Gastroesophageal sphincter (tissue), 4 donors: ENCODE measurements around the gene CFAP46. TPM values are rescaled to one million over a fixed set of nuclear protein-coding genes. Genes with fewer than 3 reads are reported as not detected.

Experiments used
- ATAC-seq: fragments of 150-250 bp; one replicate; pipeline ENCODE4 v1.9.1; 2016; ENCODE audit warnings: mild to moderate bottlenecking, moderate library complexity
- H3K27ac ChIP-seq, 4 donors: fragments of 200-600 bp; sonication (generic) in 3 of 4; 1 replicate in 3 of 4; 2 replicates in 1 of 4; pipeline ENCODE4 v1.5.1; 2016 to 2019
- H3K27me3 ChIP-seq: fragments of 200-600 bp; sonication (generic); one replicate; pipeline ENCODE4 v1.5.1; 2019
- H3K36me3 ChIP-seq, 2 donors: fragments of 200-600 bp; sonication (generic); one replicate each; pipeline ENCODE4 v1.5.1; 2019; ENCODE audit warnings: control low read depth in 1 of 2
- H3K4me1 ChIP-seq, 3 donors: fragments of 200-600 bp; sonication (generic); 1 replicate in 2 of 3; 2 replicates in 1 of 3; pipeline ENCODE4 v1.5.1; 2016 to 2019; ENCODE audit warnings: control low read depth in 2 of 3
- H3K4me3 ChIP-seq, 2 donors: fragments of 200-600 bp; sonication (generic); one replicate each; pipeline ENCODE4 v1.5.1; 2019; ENCODE audit warnings: mild to moderate bottlenecking in 1 of 2, moderate library complexity in 1 of 2
- H3K9me3 ChIP-seq, 3 donors: fragments of 200-600 bp; sonication (generic); one replicate each; pipeline ENCODE4 v1.5.1; 2017 to 2019; ENCODE audit warnings: control low read depth in 2 of 3
- EP300 ChIP-seq: sonication (generic); formaldehyde crosslinking; IDR thresholded peaks from one replicate; pipeline ENCODE4 v1.6.1; 2017; ENCODE audit warnings: antibody characterized with exemption, mild to moderate bottlenecking
- POLR2A ChIP-seq, 2 donors: fragments of 450-650 bp; IDR thresholded peaks; one replicate each; pipeline ENCODE4 v1.6.1; 2017; ENCODE audit warnings: antibody characterized with exemption in 2 of 2, mild to moderate bottlenecking in 2 of 2, moderate library complexity in 1 of 2
- POLR2AphosphoS5 ChIP-seq: sonication (generic); formaldehyde crosslinking; IDR thresholded peaks from one replicate; pipeline ENCODE4 v1.6.1; 2017; ENCODE audit warnings: antibody characterized with exemption
- WGBS, 2 donors: methylation state at CpG; one replicate each; pipeline ENCODE4 v1.1.5; 2018; ENCODE audit warnings: low coverage in 1 of 2; 5-methylcytosine and 5-hydroxymethylcytosine counted together
- total RNA-seq, 4 donors: library from RNA; depleted of rRNA; stranded (reverse); fragments of >200 nt; gene quantifications; one replicate each; pipeline ENCODE4 v1.1.0, GENCODE V29; 2016
- TF ChIP-seq, protein P1 (sequence below), 4 experiments: fragments of 200-600 bp in 2 of 4; fragments of 450-650 bp in 2 of 4; sonication (generic) in 1 of 4; IDR thresholded peaks; one replicate each; pipeline ENCODE4 v1.5.1; 2017 to 2019; ENCODE audit warnings: antibody characterized with exemption in 4 of 4, mild to moderate bottlenecking in 2 of 4, moderate library complexity in 2 of 4

Gene CFAP46
- total RNA-seq, 4 donors from 2014 or later = 0.27 to 2.2 (median 0.30) TPM; not detected in 1

DNA sequence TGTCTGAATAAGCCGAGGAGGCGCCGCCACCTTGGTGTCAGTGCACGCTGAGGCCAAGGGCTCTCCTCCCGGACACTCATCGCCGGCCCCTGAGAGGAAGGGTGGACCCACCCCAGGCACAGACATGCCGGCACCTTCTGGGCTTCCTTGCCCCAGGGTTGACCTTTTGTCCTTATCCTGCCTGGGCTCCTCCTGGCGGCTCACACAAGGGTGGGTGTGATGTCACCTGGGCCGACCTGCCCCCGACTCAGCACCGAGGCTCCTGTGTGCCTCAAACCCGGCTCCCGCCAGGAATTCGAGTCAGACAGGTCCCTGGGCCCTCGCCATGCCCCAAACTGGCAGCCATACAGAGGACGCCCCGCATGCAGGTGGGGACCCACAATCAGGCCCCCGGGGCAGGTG is 17.7 kb upstream of the CFAP46 start:
- H3K36me3 ChIP-seq = no peaks in the 10 kb centered on the region
- no peak for ATAC-seq
- H3K4me3 ChIP-seq = no peak overlapping the region
- no peak for TF ChIP-seq EP300
- TF ChIP-seq POLR2A (IDR thresholded peaks at IDR 0.05) = no peak
- TF ChIP-seq POLR2AphosphoS5 = no peak
- TF ChIP-seq, protein P1, sequence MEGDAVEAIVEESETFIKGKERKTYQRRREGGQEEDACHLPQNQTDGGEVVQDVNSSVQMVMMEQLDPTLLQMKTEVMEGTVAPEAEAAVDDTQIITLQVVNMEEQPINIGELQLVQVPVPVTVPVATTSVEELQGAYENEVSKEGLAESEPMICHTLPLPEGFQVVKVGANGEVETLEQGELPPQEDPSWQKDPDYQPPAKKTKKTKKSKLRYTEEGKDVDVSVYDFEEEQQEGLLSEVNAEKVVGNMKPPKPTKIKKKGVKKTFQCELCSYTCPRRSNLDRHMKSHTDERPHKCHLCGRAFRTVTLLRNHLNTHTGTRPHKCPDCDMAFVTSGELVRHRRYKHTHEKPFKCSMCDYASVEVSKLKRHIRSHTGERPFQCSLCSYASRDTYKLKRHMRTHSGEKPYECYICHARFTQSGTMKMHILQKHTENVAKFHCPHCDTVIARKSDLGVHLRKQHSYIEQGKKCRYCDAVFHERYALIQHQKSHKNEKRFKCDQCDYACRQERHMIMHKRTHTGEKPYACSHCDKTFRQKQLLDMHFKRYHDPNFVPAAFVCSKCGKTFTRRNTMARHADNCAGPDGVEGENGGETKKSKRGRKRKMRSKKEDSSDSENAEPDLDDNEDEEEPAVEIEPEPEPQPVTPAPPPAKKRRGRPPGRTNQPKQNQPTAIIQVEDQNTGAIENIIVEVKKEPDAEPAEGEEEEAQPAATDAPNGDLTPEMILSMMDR (IDR thresholded peaks at IDR 0.05) = no peak
- peaks cover 0 to 17% (median 4%) of the 10 kb centered on the region in 3 donors for H3K4me1 ChIP-seq
- no peaks in the 10 kb centered on the region for H3K9me3 ChIP-seq
- peaks cover 17% of the 10 kb centered on the region for H3K27me3 ChIP-seq
- H3K27ac ChIP-seq = no peak overlapping the region
- WGBS, 2 donors = 83% methylated on average over 1 of the region's 19 CpGs; no CpG with 5 or more reads in 1 of the 2 donors

DNA sequence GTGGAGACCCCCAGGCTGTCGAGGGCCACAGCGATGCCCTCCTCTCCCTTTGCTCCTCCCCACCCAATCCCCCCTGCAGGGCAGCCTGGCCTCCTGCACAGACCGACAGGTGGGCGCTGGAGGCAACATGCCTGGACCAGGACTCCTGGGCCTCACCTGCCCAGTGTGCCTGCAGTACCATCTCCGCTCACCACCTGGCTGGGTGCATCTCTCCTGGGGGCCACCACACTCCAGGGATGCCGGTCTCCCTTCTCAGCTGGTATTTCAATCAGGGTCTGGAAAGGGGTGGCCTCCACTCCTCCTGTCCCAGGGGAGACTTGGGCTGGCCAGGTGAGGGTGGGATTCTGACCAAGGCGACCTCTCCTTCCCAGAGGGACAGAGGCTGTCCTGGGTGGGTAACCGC is 17.2 kb upstream of the CFAP46 start:
- Histone ChIP-seq H3K9me3 (no peaks in the 10 kb centered on the region), H3K27ac (no peak overlapping the region), H3K4me1 (peaks cover 0 to 17% (median 4%) of the 10 kb centered on the region in 3 donors), H3K36me3 (no peaks in the 10 kb centered on the region), H3K27me3 (peaks cover 16% of the 10 kb centered on the region), H3K4me3 (no peak overlapping the region)
- 60 to 80% methylated on average over 1 of the region's 8 CpGs for WGBS, 2 donors
- TF ChIP-seq POLR2AphosphoS5 (no peak), EP300 (no peak), POLR2A (IDR thresholded peaks at IDR 0.05) (no peak)
- TF ChIP-seq, protein P1 (IDR thresholded peaks at IDR 0.05) = no peak
- ATAC-seq = no peak

DNA sequence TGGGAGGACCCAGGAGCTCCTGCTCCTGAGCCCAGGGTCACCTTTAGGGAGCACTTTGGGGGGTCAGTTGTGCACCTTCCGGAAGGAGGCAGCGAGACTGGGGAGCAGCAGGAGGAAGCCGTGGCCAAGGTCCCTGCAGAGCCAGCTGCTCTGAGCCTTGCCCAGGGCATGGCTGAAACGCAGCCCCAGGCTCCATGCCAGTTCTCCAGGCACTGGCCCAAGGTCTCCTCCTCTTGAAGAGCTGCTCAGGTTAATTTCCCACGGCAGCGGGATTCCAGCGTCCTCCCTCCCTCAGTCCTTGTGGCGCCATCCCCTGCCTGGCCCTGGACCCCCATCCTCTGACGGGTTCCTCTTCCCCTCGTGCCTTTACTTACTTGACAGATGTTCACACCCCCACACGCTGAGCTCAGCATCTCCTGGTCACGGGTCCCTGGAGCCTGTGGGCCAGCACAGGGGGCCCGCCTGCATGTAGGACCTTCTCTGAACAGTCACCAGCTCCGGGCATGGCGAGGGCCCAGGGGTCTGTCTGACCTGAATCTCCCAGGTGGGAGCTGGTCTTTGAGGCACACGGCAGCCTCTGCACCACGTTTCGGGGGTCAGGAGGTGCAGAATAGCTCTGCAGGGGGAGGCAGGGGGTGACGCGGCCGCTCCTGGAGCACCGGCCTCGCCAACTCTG is 16.7 kb upstream of the CFAP46 start:
- Histone ChIP-seq H3K27ac (no peak overlapping the region), H3K27me3 (peaks cover 14% of the 10 kb centered on the region), H3K4me3 (no peak overlapping the region), H3K9me3 (no peaks in the 10 kb centered on the region), H3K36me3 (no peaks in the 10 kb centered on the region), H3K4me1 (peaks cover 0 to 17% (median 4%) of the 10 kb centered on the region in 3 donors)
- WGBS, 2 donors = 63% methylated on average over 4 of the region's 23 CpGs; no CpG with 5 or more reads in 1 of the 2 donors
- ATAC-seq = no peak
- TF ChIP-seq POLR2AphosphoS5 (no peak), POLR2A (IDR thresholded peaks at IDR 0.05) (no peak), EP300 (no peak)
- TF ChIP-seq, protein P1 (IDR thresholded peaks at IDR 0.05) = no peak

DNA sequence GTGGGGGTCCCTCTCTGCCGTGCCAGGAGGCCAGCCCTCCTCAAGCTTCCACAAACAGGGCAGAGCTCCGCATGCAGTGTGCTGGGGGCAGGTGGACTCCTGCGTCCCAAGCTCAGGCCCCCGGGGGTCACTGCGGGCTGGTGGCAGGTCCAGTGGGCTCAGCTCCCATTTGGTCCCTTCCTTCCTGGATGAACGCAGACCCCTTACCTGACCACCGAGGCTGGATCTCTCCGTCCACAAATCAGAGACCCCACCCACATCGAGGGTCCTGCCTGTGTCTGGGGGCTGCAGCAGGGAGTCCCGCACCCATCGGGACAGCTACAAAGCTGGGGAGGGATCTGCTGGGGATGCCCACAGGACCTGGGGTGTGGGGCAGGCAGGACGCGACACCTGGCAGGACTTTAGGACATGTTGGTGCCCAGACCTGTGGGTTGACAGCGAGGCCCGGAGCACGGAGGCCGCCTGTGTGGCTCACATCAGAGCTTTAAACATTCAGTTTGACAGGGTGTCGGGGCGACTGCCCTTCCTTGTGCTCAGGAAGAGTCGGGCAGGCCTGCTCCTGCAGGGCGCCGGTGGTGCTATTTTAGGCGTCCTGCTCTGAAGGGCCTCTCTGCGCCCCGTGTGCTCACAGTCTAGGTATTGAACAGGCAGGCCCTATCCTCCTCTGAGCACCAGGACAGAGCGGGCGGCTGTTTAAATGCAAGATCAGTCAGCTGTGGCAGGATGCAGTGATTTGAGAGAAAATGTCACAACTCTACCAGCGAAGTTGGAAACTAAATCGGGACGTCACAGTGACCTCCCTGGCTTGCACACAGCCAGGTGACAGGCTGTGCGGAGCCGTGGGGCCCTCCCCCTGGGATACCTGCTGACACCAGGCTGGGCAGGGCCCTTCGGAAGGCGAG is 15.9 kb upstream of the CFAP46 start:
- H3K4me1 ChIP-seq = peaks cover 0 to 17% (median 4%) of the 10 kb centered on the region in 3 donors
- WGBS, 2 donors = 77% methylated on average over 4 of the region's 34 CpGs; no CpG with 5 or more reads in 1 of the 2 donors
- H3K27me3 ChIP-seq = peaks cover 17% of the 10 kb centered on the region
- TF ChIP-seq, protein P1 (IDR thresholded peaks at IDR 0.05) = no peak
- TF ChIP-seq EP300 = no peak
- no peak for TF ChIP-seq POLR2AphosphoS5
- no peak for TF ChIP-seq POLR2A (IDR thresholded peaks at IDR 0.05)
- no peak overlapping the region for H3K4me3 ChIP-seq
- H3K9me3 ChIP-seq = no peaks in the 10 kb centered on the region
- no peaks in the 10 kb centered on the region for H3K36me3 ChIP-seq
- H3K27ac ChIP-seq = no peak overlapping the region
- no peak for ATAC-seq
